HG03439 (cell line): ENCODE results near the gene PCDHGA5.
"Not testable (repeated sequence)": the region's sequence is repeated elsewhere in the genome, so short reads cannot be mapped to it uniquely, and the experiment has no call there.

Experiments used
- ATAC-seq: cut with Tn5 transposase; IDR thresholded peaks from one replicate; pipeline ENCODE4 v1.9.1; 2021; ENCODE audit warnings: mild to moderate bottlenecking, moderate library complexity; ENCODE audit not compliant: unreplicated experiment

The PCDHGA5 gene

GRCh38 chr5:141349917-141350619, 13.9 kb upstream of the PCDHGA5 start, which contains the start of gene PCDHGB1:
PCDHGB1 (plus strand) TSS chr5:141350099; CDS start chr5:141350261, 162 bp downstream.
- ATAC-seq = no peak

GRCh38 chr5:141351591-141351990, 12.4 kb upstream of the PCDHGA5 start:
- no peak for ATAC-seq

DNA sequence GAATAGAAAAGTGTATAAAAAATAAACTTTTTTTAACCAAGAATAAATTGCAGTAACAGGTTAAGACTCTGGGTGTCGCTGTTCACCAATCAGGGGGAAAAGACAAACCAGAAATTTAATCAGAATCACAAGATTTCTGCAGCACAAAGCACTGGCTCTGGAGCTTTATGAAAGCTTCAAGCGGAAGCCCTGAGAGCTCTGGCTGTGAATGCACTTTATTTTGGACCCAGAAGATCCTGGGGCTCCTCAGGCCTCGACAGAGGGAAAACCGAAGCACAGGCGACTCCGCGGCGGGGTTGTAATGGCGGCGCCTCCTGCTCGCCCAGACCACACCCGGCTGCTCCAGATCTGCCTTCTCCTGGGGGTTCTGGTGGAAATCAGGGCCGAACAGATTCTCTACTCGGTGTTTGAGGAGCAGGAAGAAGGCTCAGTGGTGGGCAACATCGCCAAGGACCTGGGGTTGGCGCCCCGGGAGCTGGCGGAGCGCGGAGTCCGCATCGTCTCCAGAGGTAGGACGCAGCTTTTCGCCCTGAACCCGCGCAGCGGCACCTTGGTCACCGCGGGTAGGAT, 9.0 kb upstream of the PCDHGA5 start, which contains the start of gene PCDHGA4:
Gene PCDHGA4, plus strand, starts transcription at position 122 of the 570 bp plus-strand sequence. Its CDS starts 87 bp downstream, at position 209.
- ATAC-seq = no peak

DNA sequence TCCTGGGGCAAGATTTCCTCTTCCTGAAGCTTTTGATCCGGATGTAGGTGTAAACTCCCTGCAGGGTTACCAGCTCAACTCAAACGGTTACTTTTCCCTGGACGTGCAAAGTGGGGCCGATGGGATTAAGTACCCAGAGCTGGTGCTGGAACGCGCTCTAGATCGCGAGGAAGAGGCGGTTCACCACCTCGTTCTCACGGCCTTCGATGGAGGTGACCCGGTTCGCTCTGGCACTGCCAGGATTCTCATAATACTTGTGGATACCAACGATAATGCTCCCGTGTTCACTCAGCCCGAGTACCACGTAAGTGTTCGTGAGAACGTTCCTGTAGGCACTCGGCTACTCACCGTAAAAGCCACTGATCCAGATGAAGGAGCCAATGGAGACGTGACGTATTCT, 8.3 kb upstream of the PCDHGA5 start:
- ATAC-seq = no peak

DNA sequence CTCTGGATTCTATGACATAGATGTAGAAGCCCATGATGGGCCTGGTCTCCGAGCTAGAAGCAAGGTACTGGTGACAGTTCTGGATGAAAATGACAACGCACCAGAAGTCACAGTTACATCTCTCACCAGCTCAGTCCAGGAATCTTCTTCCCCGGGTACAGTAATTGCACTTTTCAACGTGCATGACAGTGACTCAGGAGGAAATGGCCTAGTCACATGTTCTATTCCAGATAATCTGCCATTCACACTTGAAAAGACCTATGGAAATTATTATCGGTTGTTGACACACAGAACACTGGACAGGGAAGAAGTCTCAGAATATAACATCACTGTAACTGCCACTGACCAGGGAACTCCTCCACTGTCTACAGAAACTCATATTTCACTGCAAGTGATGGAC, 7.8 kb upstream of the PCDHGA5 start:
- ATAC-seq = no peak

DNA sequence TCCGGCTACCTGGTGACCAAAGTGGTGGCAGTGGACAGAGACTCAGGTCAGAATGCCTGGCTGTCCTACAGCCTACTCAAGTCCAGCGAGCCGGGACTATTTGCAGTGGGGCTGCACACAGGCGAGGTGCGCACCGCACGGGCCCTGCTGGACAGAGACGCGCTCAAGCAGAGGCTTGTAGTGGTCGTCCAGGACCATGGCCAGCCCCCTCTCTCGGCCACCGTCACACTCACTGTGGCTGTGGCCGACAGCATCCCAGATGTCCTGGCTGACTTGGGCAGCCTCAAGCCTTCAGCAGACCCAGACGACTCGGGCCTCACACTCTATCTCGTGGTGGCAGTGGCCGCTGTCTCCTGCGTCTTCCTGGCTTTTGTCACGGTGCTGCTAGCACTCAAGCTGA, 7.0 kb upstream of the PCDHGA5 start:
- ATAC-seq = no peak

DNA sequence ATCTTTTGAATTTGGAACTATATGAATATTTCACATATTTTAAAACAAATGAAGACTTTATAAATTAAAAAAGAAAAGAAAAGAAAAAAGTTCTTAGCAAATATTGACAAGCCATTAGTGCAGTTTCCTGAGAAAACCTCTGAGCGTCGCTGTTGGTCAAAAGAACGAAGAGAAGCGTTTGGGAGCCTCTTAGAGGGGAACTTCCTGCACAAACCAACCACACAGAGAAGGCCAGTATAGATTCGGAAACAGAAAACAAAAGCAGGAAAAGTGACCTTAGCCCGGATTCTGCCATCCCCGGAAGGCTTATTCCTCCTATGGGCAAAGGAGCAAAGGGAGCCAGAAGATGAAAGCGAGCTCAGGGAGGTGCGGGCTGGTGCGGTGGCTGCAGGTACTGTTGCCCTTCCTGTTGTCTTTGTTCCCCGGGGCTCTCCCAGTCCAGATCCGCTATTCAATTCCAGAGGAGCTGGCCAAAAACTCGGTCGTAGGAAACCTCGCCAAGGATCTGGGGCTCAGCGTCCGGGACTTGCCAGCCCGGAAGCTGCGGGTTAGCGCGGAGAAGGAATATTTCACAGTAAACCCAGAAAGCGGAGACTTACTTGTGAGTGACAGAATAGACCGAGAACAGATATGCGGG, 4.1 kb upstream of the PCDHGA5 start, which contains the start of gene PCDHGB2:
Gene PCDHGB2, plus strand, starts transcription at position 205 of the 637 bp plus-strand sequence. Its CDS starts 142 bp downstream, at position 347.
- no peak for ATAC-seq

- ATAC-seq = no peak
These were observed 3.3 kb upstream of the PCDHGA5 start for GRCh38 chr5:141360685-141361084.

DNA sequence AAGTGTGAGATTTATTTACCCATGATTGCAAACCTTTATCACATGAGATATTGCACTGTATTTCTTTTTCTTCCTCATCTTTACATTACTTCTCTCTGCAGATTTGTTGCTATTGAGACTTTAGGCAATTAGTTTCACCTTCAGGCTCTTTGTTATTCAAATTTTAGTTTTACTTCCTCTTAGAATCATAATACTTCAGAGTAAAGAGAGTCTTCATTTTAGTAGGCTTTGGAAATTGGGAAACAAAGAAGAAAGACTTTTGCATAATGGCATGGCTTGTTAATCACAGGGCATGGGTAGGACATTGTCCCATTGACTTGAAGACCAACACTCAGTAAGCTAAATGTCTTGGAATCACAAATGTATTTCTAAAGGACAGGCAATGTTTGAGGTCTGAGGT, 1.2 kb upstream of the PCDHGA5 start:
- ATAC-seq = no peak

DNA sequence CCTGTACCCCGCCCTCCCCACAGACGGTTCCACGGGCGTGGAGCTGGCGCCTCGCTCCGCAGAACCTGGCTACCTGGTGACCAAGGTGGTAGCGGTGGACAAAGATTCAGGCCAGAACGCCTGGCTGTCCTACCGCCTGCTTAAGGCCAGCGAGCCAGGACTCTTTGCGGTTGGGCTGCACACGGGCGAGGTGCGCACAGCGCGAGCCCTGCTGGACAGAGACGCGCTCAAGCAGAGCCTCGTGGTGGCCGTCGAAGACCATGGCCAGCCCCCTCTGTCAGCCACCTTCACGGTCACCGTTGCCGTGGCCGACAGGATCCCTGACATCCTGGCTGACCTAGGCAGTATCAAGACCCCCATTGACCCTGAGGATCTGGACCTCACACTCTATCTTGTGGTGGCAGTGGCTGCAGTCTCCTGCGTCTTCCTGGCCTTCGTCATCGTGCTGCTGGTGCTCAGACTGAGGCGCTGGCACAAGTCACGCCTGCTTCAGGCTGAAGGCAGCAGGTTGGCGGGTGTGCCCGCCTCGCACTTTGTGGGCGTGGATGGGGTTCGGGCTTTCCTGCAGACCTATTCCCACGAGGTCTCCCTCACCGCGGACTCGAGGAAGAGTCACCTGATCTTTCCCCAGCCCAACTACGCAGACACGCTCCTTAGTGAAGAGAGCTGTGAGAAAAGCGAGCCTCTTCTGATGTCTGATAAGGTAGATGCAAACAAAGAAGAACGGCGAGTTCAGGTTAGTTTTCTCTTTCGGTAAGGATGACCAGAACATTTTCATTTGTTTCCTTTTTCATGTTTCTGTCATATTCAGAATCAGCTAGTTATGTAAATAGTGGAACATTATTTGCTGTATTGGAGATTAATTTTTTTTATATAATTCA, 2.3 kb downstream of the PCDHGA5 start:
- no peak for ATAC-seq

GRCh38 chr5:141369994-141370848, 6.3 kb downstream of the PCDHGA5 start, which contains the start of gene PCDHGB3:
PCDHGB3 (plus strand) TSS chr5:141370242; CDS start chr5:141370395, 153 bp downstream.
- ATAC-seq = peak; percentile 88

GRCh38 chr5:141371572-141372475, 7.9 kb downstream of the PCDHGA5 start:
- no peak for ATAC-seq

DNA sequence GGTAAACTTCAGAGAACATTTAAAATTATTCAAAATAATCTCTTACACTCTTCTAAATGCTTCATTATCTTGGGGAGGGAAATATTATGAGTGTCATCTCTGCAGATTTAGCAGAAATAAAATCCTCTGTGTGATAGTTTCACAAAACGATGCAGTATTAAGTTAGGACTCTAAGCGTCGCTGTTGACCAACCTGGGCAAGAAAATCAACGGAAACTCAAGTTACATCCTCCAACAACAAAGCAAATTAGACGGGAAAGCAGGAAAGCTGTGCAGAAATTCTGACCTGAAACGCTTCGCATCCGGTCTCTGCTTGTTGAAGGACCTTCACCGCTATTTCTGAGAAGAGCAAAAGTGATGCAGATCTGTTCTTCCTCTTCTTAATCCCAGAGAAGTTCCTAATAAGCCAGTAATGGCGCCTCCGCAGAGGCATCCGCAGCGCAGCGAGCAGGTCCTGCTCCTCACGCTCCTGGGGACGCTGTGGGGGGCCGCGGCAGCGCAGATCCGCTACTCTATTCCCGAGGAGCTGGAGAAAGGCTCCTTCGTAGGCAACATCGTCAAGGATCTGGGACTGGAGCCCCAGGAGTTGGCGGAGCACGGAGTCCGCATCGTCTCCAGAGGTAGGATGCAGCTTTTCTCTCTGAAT, 9.8 kb downstream of the PCDHGA5 start, which contains the start of gene PCDHGA6:
Gene PCDHGA6, plus strand, starts transcription at position 219 of the 645 bp plus-strand sequence. Its CDS starts 193 bp downstream, at position 412.
- ATAC-seq = no peak

GRCh38 chr5:141374627-141375026, 10.7 kb downstream of the PCDHGA5 start:
- no peak for ATAC-seq

GRCh38 chr5:141375444-141376155, 11.6 kb downstream of the PCDHGA5 start:
- ATAC-seq = not testable (repeated sequence)

GRCh38 chr5:141382469-141383294, 18.7 kb downstream of the PCDHGA5 start, which contains the start of gene PCDHGA7:
PCDHGA7 (plus strand) TSS chr5:141382742; CDS start chr5:141382900, 158 bp downstream.
- ATAC-seq = no peak
